GM12873 (cell line): ENCODE measurements around the gene BTN3A1.

Experiments
- CTCF ChIP-seq: IDR thresholded peaks from 2 replicates; pipeline ENCODE4 v1.5.1; 2012; ENCODE audit warnings: low read depth, mild to moderate bottlenecking, moderate library complexity, low read length, control low read depth; ENCODE audit not compliant: insufficient read depth; ENCODE audit errors: missing control alignments

The BTN3A1 gene

GRCh38 chr6:26372308-26373144 lies 29.5 kb upstream of the BTN3A1 start:
- no peak for TF ChIP-seq CTCF

- TF ChIP-seq CTCF = no peak
Observed at GRCh38 chr6:26375270-26375669, 26.8 kb upstream of the BTN3A1 start.

- no peak for TF ChIP-seq CTCF
Observed at GRCh38 chr6:26377719-26378118, 24.4 kb upstream of the BTN3A1 start.

GRCh38 chr6:26379292-26379691 lies 22.8 kb upstream of the BTN3A1 start:
- TF ChIP-seq CTCF = no peak

- no peak for TF ChIP-seq CTCF
Observed at GRCh38 chr6:26379740-26380139, 22.3 kb upstream of the BTN3A1 start.

- TF ChIP-seq CTCF = no peak
Observed at GRCh38 chr6:26380256-26380655, 21.8 kb upstream of the BTN3A1 start.

GRCh38 chr6:26382121-26382520 lies 20.0 kb upstream of the BTN3A1 start:
- no peak for TF ChIP-seq CTCF
